ENCODE results near the gene FUOM. TPM values are rescaled to one million over a fixed set of nuclear protein-coding genes. Genes with fewer than 3 reads are reported as not detected.

FUOM gene
- total RNA-seq, 1 experiment from 2014 or later = 31.3 TPM

GRCh38 chr10:133351408-133352318 is 6.2 kb downstream of the FUOM start:
- H3K4me3 Mint-ChIP-seq = no peak overlapping the region
- peak; percentile 44 for ATAC-seq
- ChIA-PET POLR2A (interaction anchor here (0.7 kb wide), 1 partner anchor 73 kb away, joined by 3 read pairs; no protein-coding TSS in a partner anchor), CTCF (interaction anchor here (0.6 to 1.9 kb wide), 9 partner anchors 15 to 1351 kb away, joined by 3 to 25 read pairs (median 5); partner anchors contain the start of gene CALY)
- TF ChIP-seq ATF3 (CRISPR knock-in tag; conservative IDR thresholded peaks at IDR 0.05) = no peak
- TF ChIP-seq PRDM15 (CRISPR knock-in tag; IDR thresholded peaks at IDR 0.05) = no peak
- no peak for TF ChIP-seq RORB (CRISPR knock-in tag; IDR thresholded peaks at IDR 0.05)
- TF ChIP-seq ZNF423 (CRISPR knock-in tag; IDR thresholded peaks at IDR 0.05) = no peak
- no peak for TF ChIP-seq RELA (CRISPR knock-in tag; IDR thresholded peaks at IDR 0.05; ENCODE audit: borderline replicate concordance)
- TF ChIP-seq ESRRA (CRISPR knock-in tag; IDR thresholded peaks at IDR 0.05; ENCODE audit: borderline replicate concordance) = no peak
- 0 out of 2 replicates have a peak, but pooled peaks have one; percentile 24 for TF ChIP-seq STAT6 (CRISPR knock-in tag; conservative IDR thresholded peaks at IDR 0.05; ENCODE audit: low read depth)
- no peak for TF ChIP-seq PREB (CRISPR knock-in tag; IDR thresholded peaks at IDR 0.05; ENCODE audit: borderline replicate concordance)
- TF ChIP-seq, protein P1, sequence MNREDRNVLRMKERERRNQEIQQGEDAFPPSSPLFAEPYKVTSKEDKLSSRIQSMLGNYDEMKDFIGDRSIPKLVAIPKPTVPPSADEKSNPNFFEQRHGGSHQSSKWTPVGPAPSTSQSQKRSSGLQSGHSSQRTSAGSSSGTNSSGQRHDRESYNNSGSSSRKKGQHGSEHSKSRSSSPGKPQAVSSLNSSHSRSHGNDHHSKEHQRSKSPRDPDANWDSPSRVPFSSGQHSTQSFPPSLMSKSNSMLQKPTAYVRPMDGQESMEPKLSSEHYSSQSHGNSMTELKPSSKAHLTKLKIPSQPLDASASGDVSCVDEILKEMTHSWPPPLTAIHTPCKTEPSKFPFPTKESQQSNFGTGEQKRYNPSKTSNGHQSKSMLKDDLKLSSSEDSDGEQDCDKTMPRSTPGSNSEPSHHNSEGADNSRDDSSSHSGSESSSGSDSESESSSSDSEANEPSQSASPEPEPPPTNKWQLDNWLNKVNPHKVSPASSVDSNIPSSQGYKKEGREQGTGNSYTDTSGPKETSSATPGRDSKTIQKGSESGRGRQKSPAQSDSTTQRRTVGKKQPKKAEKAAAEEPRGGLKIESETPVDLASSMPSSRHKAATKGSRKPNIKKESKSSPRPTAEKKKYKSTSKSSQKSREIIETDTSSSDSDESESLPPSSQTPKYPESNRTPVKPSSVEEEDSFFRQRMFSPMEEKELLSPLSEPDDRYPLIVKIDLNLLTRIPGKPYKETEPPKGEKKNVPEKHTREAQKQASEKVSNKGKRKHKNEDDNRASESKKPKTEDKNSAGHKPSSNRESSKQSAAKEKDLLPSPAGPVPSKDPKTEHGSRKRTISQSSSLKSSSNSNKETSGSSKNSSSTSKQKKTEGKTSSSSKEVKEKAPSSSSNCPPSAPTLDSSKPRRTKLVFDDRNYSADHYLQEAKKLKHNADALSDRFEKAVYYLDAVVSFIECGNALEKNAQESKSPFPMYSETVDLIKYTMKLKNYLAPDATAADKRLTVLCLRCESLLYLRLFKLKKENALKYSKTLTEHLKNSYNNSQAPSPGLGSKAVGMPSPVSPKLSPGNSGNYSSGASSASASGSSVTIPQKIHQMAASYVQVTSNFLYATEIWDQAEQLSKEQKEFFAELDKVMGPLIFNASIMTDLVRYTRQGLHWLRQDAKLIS (CRISPR knock-in tag; IDR thresholded peaks at IDR 0.05; ENCODE audit: borderline replicate concordance) = 0 out of 2 replicates have a peak, but pooled peaks have one; percentile 49
- TF ChIP-seq IRF2 (CRISPR knock-in tag; IDR thresholded peaks at IDR 0.05; ENCODE audit: borderline replicate concordance, low read depth) = no peak
- TF ChIP-seq FOXJ3 (CRISPR knock-in tag; IDR thresholded peaks at IDR 0.05; ENCODE audit: borderline replicate concordance) = no peak
- 0 out of 2 replicates have a peak, but pooled peaks have one; percentile 23 for TF ChIP-seq CBFB (CRISPR knock-in tag; IDR thresholded peaks at IDR 0.05; ENCODE audit: low read depth)
- TF ChIP-seq ZNF416 (CRISPR knock-in tag; IDR thresholded peaks at IDR 0.05) = no peak; the same call in 1 of the 2 replicates
- TF ChIP-seq ZNF263 (CRISPR knock-in tag; IDR thresholded peaks at IDR 0.05; ENCODE audit: low read depth) = no peak
- no peak for TF ChIP-seq ZBTB21 (CRISPR knock-in tag; IDR thresholded peaks at IDR 0.05; ENCODE audit: borderline replicate concordance)
- no peak for TF ChIP-seq CREM (CRISPR knock-in tag; IDR thresholded peaks at IDR 0.05)
- TF ChIP-seq, protein P2, sequence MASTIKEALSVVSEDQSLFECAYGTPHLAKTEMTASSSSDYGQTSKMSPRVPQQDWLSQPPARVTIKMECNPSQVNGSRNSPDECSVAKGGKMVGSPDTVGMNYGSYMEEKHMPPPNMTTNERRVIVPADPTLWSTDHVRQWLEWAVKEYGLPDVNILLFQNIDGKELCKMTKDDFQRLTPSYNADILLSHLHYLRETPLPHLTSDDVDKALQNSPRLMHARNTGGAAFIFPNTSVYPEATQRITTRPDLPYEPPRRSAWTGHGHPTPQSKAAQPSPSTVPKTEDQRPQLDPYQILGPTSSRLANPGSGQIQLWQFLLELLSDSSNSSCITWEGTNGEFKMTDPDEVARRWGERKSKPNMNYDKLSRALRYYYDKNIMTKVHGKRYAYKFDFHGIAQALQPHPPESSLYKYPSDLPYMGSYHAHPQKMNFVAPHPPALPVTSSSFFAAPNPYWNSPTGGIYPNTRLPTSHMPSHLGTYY (CRISPR knock-in tag; IDR thresholded peaks at IDR 0.05) = no peak
- 0 out of 2 replicates have a peak, but pooled peaks have one; percentile 36 for TF ChIP-seq NR3C1 (CRISPR knock-in tag; conservative IDR thresholded peaks at IDR 0.05; ENCODE audit: low read depth)
- no peak for TF ChIP-seq ATF2 (CRISPR knock-in tag; IDR thresholded peaks at IDR 0.05; ENCODE audit: borderline replicate concordance, low read depth)
- no peak for TF ChIP-seq EMX1 (CRISPR knock-in tag; IDR thresholded peaks at IDR 0.05)
- TF ChIP-seq NR1H2 (CRISPR knock-in tag; IDR thresholded peaks at IDR 0.05) = no peak
- no peak overlapping the region for H3K27ac Mint-ChIP-seq
- H3K27me3 Mint-ChIP-seq (ENCODE audit: low read depth) = peaks cover 2% of the 10 kb centered on the region; the same call in 1 of the 2 replicates
- H3K9me3 Mint-ChIP-seq = no peaks in the 10 kb centered on the region
- peak; percentile 59 for DNase-seq (ENCODE audit: low spot score)
- no peaks in the 10 kb centered on the region for H3K36me3 Mint-ChIP-seq
- peaks cover 4% of the 10 kb centered on the region for H3K4me1 Mint-ChIP-seq

Data from WTC11 (cell line).